A549 treated with AZD9567 at 1 μM for 4 hours (cell line): ENCODE data around the gene SEMA4G. TPM values are rescaled to one million over a fixed set of nuclear protein-coding genes. Genes with fewer than 3 reads are reported as not detected.

Experiments
- total RNA-seq: library from RNA; stranded (reverse); fragments of 200-300 nt; extraction: Qiagen RNA extraction; gene quantifications from 5 replicates; pipeline ENCODE4 v1.2.3, GENCODE V29; 2022; ENCODE audit not compliant: insufficient read depth

SEMA4G gene
- 7.4 to 11.0 TPM (median 7.9 TPM) in 5 replicates for total RNA-seq

DNA sequence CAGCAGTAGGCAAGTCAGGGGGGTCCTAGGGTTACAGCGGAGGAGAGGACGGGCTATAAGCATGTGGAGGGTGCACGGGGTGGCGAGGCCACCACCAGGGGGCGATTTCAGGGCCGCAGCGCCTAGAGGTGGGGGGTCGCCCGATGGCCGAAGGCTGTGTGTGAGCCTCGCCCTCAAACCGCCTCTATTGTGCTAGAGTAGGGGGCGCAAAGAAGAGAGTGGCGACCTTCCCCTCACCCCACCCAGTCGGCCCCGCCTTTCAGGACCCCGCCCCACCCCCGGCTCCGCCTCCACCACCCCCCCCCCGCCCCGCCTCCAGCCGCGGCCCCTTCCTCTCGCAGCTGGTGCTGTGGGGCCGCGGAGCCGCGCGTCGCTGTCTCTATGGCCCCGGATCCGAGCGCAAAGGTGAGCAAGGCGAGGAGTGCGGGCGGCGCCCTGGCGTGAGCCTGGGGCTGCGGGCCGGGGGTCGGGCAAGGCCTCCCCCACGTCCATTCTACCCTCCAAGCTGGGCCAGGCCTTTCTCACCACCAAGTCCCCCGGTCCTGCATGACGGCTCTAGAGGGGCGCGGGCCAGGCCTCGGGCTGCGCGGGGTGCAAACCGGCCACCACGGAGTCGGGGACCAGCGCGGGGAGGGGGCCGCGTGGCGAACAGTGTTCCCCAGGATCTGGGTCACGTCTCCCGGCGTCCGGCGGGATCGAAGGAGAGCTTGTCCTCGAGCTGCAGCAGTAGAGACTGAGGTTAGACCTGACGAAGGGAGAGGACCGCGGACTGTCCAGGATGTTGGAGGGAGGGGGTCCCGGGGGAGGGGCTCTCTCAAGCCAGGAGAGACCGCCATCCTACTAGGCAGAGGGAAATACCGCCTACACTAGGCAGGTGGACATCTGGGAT lies at the start of gene SEMA4G:
SEMA4G (plus strand) TSS at position 318 of the 889 bp plus-strand sequence. CDS start 3,409 bp downstream, outside the sequence.

DNA sequence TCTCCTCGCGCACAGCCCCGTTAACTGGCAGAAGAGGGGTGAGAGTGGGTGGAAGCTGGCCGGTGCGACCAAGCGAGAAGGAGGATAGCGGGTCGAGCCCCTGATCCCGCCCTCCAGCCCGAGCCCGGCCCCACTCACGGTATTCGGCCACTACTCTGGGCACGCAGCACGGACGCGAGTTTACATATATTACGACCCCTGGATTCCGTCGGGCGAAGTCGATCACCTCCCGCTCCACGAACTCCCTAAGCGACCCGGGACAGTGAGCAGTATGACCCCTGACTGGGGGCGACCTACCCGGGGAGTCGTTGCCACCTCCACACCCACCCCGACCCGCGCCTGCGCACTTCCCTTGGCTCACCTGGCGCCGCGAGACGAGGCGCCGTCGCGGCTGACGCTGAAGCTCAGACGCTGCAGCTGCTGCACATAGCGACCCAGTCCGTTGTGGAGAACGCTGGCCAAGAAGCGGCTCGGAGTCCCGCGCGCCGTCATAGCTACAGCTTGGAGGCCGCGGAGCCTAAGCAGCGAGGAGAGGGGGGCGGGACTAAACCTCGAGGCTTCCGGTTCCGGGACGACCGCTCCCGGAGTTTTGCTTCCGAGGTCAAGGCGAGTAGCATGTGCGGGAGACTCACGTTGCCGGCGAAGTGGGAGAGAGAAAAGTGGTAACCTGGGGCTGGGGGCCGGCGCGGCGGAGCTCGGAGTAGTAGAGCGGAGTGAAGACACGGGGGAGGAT lies 17.8 kb downstream of the SEMA4G start, which contains the start of the genes MRPL43 and TWNK:
MRPL43 (minus strand) TSS at position 546 of the 733 bp plus-strand sequence; CDS start at position 492, 54 bp downstream.
TWNK (plus strand) TSS at position 592 of the 733 bp plus-strand sequence. CDS start 668 bp downstream, outside the sequence.

DNA sequence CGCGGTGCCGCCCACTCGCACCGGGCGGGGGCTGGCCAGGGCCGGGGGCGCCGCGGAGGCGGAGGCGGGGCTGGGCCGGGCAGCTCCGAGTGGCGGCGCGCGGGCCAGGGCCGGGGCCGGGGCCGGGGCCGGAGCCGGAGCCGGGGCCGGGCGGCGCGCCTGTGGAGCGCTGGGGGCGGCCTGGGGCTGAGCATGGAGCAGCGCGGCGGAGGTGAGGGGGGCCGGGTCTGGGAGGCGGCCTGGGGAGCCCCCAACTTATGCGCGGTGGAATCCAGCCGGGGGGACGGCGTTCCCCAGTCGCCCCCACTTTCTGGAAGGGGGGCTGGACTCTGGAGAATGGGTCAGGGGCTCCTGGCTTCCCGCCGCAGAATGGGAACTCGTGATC lies 30.4 kb downstream of the SEMA4G start, which contains the start of gene LZTS2:
LZTS2 (plus strand) TSS at position 67 of the 385 bp plus-strand sequence. CDS start 2,731 bp downstream, outside the sequence.

Other genes with a start within 250 kb of the SEMA4G start
- gene PAX2, start 223.9 kb upstream of the SEMA4G start, total RNA-seq: 0.12 to 0.24 TPM (median 0.19 TPM) in 4 of 5 replicates, not detected in the other
- gene SLF2, start 56.5 kb upstream of the SEMA4G start, total RNA-seq: 8.7 to 11.4 TPM (median 10.2 TPM) in 5 replicates
- 54.7 to 98.8 TPM (median 94.2 TPM) in 5 replicates for gene MRPL43, start 18.0 kb downstream of the SEMA4G start, total RNA-seq
- gene TWNK, start 18.0 kb downstream of the SEMA4G start, total RNA-seq: 37.7 to 43.8 TPM (median 40.0 TPM) in 5 replicates
- 24.4 to 42.4 TPM (median 40.1 TPM) in 5 replicates for gene LZTS2, start 30.3 kb downstream of the SEMA4G start, total RNA-seq
- 0.73 to 1.1 TPM (median 1.0 TPM) in 4 of 5 replicates, not detected in the other for gene PDZD7, start 61.6 kb downstream of the SEMA4G start, total RNA-seq
- gene SFXN3, start 61.7 kb downstream of the SEMA4G start, total RNA-seq: 36.8 to 47.7 TPM (median 45.4 TPM) in 5 replicates
- gene KAZALD1, start 92.5 kb downstream of the SEMA4G start, total RNA-seq: 2.1 to 3.1 TPM (median 2.6 TPM) in 4 of 5 replicates, not detected in the other
- not detected in 5 replicates for gene TLX1, start 161.8 kb downstream of the SEMA4G start, total RNA-seq